Upper lobe of left lung (tissue), 4 donors: Measurements from ENCODE around the gene DSC3.

Source experiments
- CTCF ChIP-seq, 6 experiments: fragments of 450-650 bp in 4 of 6; fragments of 200-600 bp in 2 of 6; sonication (generic) in 2 of 6; IDR thresholded peaks; one replicate each; pipeline ENCODE4 v1.5.1; 2016 to 2019; ENCODE audit warnings: antibody characterized with exemption in 6 of 6
- POLR2A ChIP-seq, 4 donors: fragments of 450-650 bp; IDR thresholded peaks; one replicate each; pipeline ENCODE4 v1.5.1; 2016 to 2017; ENCODE audit warnings: antibody characterized with exemption in 4 of 4, mild to moderate bottlenecking in 2 of 4

DNA sequence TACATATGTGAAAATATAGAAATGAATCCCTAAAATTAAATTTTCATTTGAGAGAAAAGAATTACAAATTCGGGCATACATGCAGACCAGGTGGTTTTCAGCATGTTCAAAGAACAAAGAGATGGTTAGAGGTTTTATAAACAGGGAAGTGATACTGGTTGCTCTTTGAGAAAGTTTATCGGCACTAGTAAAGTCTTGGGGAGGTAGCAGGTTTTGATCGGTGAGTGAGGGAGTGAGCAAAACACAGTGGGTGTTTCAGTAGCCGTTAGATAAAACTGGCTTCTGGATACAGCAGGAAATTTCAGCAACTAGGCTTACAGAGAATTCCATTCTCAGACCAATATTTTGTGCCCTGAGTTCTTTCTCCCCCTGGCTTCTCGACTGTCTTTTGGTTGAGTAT lies 51.1 kb downstream of the DSC3 start:
- TF ChIP-seq CTCF (IDR thresholded peaks at IDR 0.05) (no peak), POLR2A (IDR thresholded peaks at IDR 0.05) (no peak)
